Heart right ventricle (tissue), 16 donors: ENCODE measurements around the gene AK3. TPM values are rescaled to one million over a fixed set of nuclear protein-coding genes. Genes with fewer than 3 reads are reported as not detected.

Source experiments
- ATAC-seq, 8 donors: fragments of 200-7000 bp; cut with Tn5 transposase; one replicate each; pipeline ENCODE4 v1.9.1; 2020; ENCODE audit warnings: mild to moderate bottlenecking in 8 of 8, moderate library complexity in 8 of 8, moderate number of reproducible peaks in 1 of 8
- DNase-seq, 2 donors: peaks; one replicate each; pipeline ENCODE4 v3.0.0-alpha.2; 2020
- H3K27ac ChIP-seq, 10 donors: fragments of 200-600 bp; sonication (generic) in 2 of 10; one replicate each; pipeline versions ENCODE4 v1.5.0 to v1.8.0; 2020 to 2022; ENCODE audit warnings: mild to moderate bottlenecking in 3 of 10
- H3K27me3 ChIP-seq, 7 donors: fragments of 200-600 bp; one replicate each; pipeline ENCODE4 v1.8.0; 2021 to 2022; ENCODE audit warnings: mild to moderate bottlenecking in 2 of 7
- H3K36me3 ChIP-seq, 9 donors: fragments of 200-600 bp; sonication (generic) in 1 of 9; one replicate each; pipeline versions ENCODE4 v1.5.0 to v1.8.0; 2020 to 2022; ENCODE audit warnings: mild to moderate bottlenecking in 2 of 9
- H3K4me1 ChIP-seq, 9 donors: fragments of 200-600 bp; sonication (generic) in 1 of 9; one replicate each; pipeline versions ENCODE4 v1.5.0 to v1.8.0; 2020 to 2022; ENCODE audit warnings: mild to moderate bottlenecking in 4 of 9
- H3K4me3 ChIP-seq, 10 donors: fragments of 200-600 bp; sonication (generic) in 2 of 10; one replicate each; pipeline versions ENCODE4 v1.5.0 to v1.8.0; 2020 to 2022; ENCODE audit warnings: mild to moderate bottlenecking in 7 of 10, moderate library complexity in 2 of 10
- H3K9me3 ChIP-seq, 11 donors: fragments of 200-600 bp in 10 of 11; sonication (generic) in 2 of 11; one replicate each; pipeline versions ENCODE4 v1.5.0 to v1.8.0; 2013 to 2022; ENCODE audit warnings: mild to moderate bottlenecking in 2 of 11, control low read depth in 1 of 11, moderate library complexity in 1 of 11
- WGBS, 2 donors: extraction: QIAGEN DNeasy Blood & Tissue Kit; methylation state at CpG; one replicate each; pipeline ENCODE4 v1.1.7; 2013; ENCODE audit warnings: inconsistent platforms in 1 of 2; 5-methylcytosine and 5-hydroxymethylcytosine counted together
- intact Hi-C, 10 donors: fragments of 100-400 bp; cut with DNase I; formaldehyde crosslinking; loops; one replicate each; pipeline versions ENCODE4 v1.11.1 to v1.14.2; 2022
- polyA plus RNA-seq, 2 donors: library from polyadenylated mRNA; stranded (reverse); fragments of 200-250 nt; gene quantifications; one replicate each; pipeline ENCODE4 v1.2.3, GENCODE V29; 2013
- total RNA-seq, 10 donors: library from RNA; stranded (reverse); fragmentation: NEBNext Ultra II Directional in 3 of 10; extraction: Animal tissue kit (Norgen Biotek cat#: 25700) in 3 of 10; gene quantifications; one replicate each; pipeline versions ENCODE4 v1.2.1 to v1.2.4, GENCODE V29; 2021 to 2023
- TF ChIP-seq, protein P1 (sequence below), 9 donors: fragments of 200-600 bp; sonication (generic) in 2 of 9; IDR thresholded peaks; one replicate each; pipeline versions ENCODE4 v1.5.0 to v1.8.0; 2021 to 2022; ENCODE audit warnings: antibody characterized with exemption in 9 of 9, mild to moderate bottlenecking in 5 of 9, moderate library complexity in 1 of 9
- donor health status: Arrhythmogenic right ventricular cardiomyopathy.
- donor health status: ischemic (EF 13 %, LVEDD 7.1; RV severe dilation, severe dysfunction).
- donor health status: healthy with polysubstance abuse.
- donor health status: DM: no; HTN: yes; CAD: no.
- donor health status: DM: no; HTN: no; CAD: no.
- donor health status: ischemic (EF 25% LVEDD 6.9; RV normal size, moderate dysfunction).
- donor health status: ischemic (EF 25% LVEDD 5.7; RV mildly dilated, moderate dysfunction).
- donor health status: healthy.
- donor health status: DM: yes; HTN: yes; CAD: no.
- donor health status: Ischemic cardiomyopathy.
- donor health status: ischemic (EF 35%, LVEDD 5.7; RV mildly dilated, moderate dysfunction).
- donor health status: nonischemic (EF 11% LVEDD 7.7; RV severe dilation, severe dysfunction).
- donor health status: DM: yes; HTN: yes; CAD: no.
- donor health status: PGD.
- donor health status: ischemic (EF 29% LVEDD 5.4; RV normal size, mild dysfunction).
- donor health status: nonischemic (EF 23%, LVEDD 6.1; RV moderate dilation, normal function).

Gene AK3
- total and polyA plus RNA-seq, 12 donors: 32.9 to 217 (median 138) TPM

- no peaks in the 10 kb centered on the region for H3K36me3 ChIP-seq
- DNase-seq: peak; percentile 41 to 46
- peak overlapping the region; percentile 84 to 96 (median 95) for H3K27ac ChIP-seq
- H3K27me3 ChIP-seq: no peaks in the 10 kb centered on the region
- peaks cover 0 to 44% (median 23%) of the 10 kb centered on the region in 9 donors for H3K4me1 ChIP-seq
- peak overlapping the region; percentile 79 to 98 (median 95) for H3K4me3 ChIP-seq
- 1 to 2% methylated on average over 53 to 54 of the region's 54 CpGs for WGBS, 2 donors
- no peaks in the 10 kb centered on the region for H3K9me3 ChIP-seq
- TF ChIP-seq, protein P1, sequence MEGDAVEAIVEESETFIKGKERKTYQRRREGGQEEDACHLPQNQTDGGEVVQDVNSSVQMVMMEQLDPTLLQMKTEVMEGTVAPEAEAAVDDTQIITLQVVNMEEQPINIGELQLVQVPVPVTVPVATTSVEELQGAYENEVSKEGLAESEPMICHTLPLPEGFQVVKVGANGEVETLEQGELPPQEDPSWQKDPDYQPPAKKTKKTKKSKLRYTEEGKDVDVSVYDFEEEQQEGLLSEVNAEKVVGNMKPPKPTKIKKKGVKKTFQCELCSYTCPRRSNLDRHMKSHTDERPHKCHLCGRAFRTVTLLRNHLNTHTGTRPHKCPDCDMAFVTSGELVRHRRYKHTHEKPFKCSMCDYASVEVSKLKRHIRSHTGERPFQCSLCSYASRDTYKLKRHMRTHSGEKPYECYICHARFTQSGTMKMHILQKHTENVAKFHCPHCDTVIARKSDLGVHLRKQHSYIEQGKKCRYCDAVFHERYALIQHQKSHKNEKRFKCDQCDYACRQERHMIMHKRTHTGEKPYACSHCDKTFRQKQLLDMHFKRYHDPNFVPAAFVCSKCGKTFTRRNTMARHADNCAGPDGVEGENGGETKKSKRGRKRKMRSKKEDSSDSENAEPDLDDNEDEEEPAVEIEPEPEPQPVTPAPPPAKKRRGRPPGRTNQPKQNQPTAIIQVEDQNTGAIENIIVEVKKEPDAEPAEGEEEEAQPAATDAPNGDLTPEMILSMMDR (IDR thresholded peaks at IDR 0.05): no peak
- intact Hi-C loops: loop anchor here in 7 of 10 donors (1.0 to 10.0 kb wide), 7 partner anchors 53 to 357 kb away; partner anchors contain the start of genes CDC37L1 (in 4 of the 7), PLPP6 (in 4 of the 7) and RCL1 (in 2 of the 7)
- ATAC-seq: peak; percentile 35 to 76 (median 64)
These were observed 525 bp upstream of the AK3 start for GRCh38 chr9:4741365-4742089.

DNA sequence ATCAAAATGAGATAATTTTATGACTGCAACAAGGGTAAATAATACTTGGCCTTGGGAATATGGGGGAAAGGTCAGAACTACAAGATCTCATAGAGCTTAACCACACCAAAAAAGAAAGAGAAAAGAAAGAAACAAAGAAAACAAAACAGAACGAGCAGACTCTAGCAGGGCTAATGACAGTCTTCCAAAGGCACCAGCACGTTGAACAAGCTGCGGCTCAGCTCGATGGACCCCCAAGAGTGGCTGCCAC lies 689 bp downstream of the AK3 start:
- H3K27me3 ChIP-seq: no peaks in the 10 kb centered on the region
- DNase-seq (no peak), ATAC-seq (peak in 2 of 8 donors; percentile 5 to 14)
- no peaks in the 10 kb centered on the region for H3K9me3 ChIP-seq
- WGBS, 2 donors: 0 to 1% methylated on average over 4 of the region's 4 CpGs
- peak overlapping the region; percentile 79 to 98 (median 95) for H3K4me3 ChIP-seq
- TF ChIP-seq, protein P1 (IDR thresholded peaks at IDR 0.05): no peak
- intact Hi-C loops: loop anchor here in 7 of 10 donors (5.0 to 10.0 kb wide), 6 partner anchors 54 to 356 kb away; partner anchors contain the start of genes CDC37L1 (in 4 of the 7), PLPP6 (in 3 of the 7) and RCL1 (in 2 of the 7)
- H3K36me3 ChIP-seq: no peaks in the 10 kb centered on the region
- H3K4me1 ChIP-seq: peaks cover 0 to 44% (median 23%) of the 10 kb centered on the region in 9 donors
- peak overlapping the region; percentile 84 to 96 (median 95) for H3K27ac ChIP-seq

GRCh38 chr9:4739587-4740387 lies 1.2 kb downstream of the AK3 start:
- Histone ChIP-seq H3K4me3 (peak overlapping the region; percentile 79 to 98 (median 95)), H3K27me3 (no peaks in the 10 kb centered on the region), H3K36me3 (peaks cover 0 to 2% (median 0%) of the 10 kb centered on the region in 9 donors), H3K9me3 (no peaks in the 10 kb centered on the region), H3K4me1 (peaks cover 0 to 44% (median 23%) of the 10 kb centered on the region in 9 donors), H3K27ac (peak overlapping the region; percentile 84 to 96 (median 95))
- ATAC-seq: no peak
- peak in 1 of 2 donors; percentile 30 for DNase-seq
- intact Hi-C loops: loop anchor here in 7 of 10 donors (5.0 to 10.0 kb wide), 7 partner anchors 52 to 355 kb away; partner anchors contain the start of genes CDC37L1 (in 4 of the 7), PLPP6 (in 3 of the 7) and RCL1 (in 2 of the 7)
- WGBS, 2 donors: 37 to 43% methylated on average over 26 of the region's 26 CpGs
- TF ChIP-seq, protein P1 (IDR thresholded peaks at IDR 0.05): no peak
